ENCODE data around the gene POTEC.
"Not testable (repeated sequence)": the region's sequence is repeated elsewhere in the genome, so short reads cannot be mapped to it uniquely, and the experiment has no call there.

The POTEC gene

DNA sequence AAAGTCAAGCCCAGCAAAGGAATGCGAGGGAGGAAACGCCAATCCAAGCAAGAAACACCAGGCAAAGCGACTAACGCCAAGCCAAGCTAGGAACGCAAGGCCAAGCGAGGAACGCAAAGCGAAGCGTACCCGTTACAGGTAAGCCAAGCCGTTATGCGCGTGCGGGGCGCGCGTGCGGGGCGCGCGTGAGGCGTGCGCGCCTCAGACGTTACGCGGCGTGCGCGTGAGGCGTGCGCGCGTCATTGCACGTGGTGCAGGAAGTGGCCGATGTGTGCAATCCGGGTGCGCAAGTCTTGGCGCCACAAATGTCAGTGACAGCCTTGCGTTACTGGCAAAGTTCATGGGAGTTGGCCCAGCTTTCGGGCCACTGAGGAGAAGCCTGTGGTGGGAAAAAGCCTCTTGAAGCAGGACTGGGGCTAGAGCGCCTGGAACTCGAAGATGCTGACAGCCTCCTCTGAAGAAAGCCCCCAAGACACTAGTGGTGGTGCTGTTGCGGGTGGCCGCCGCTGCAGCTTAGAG, at the start of gene POTEC:
POTEC (minus strand) TSS at position 155 of the 519 bp plus-strand sequence. CDS start 454 bp downstream, outside the sequence.
- DNase-seq, result not testable (repeated sequence)

DNA sequence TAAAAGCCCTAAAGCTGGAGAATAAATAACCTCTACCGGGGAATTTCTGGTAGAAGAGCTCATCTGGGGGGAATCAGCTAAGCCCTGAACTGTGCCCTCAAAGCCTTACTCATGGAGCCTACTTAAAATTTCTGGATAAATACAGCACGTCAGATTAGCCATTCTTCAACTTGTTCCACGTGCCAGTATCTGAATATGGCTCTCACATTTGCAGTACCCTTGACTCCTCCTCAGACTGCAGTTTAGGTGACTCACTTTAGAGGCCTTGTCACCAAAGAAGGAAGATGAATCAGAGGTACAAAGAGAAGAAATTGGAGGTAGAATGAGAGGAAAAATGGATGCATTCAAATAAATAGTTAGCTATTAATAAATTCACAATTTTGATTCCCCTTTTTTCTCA, 34.6 kb upstream of the POTEC start:
- DNase-seq, result no peak

DNA sequence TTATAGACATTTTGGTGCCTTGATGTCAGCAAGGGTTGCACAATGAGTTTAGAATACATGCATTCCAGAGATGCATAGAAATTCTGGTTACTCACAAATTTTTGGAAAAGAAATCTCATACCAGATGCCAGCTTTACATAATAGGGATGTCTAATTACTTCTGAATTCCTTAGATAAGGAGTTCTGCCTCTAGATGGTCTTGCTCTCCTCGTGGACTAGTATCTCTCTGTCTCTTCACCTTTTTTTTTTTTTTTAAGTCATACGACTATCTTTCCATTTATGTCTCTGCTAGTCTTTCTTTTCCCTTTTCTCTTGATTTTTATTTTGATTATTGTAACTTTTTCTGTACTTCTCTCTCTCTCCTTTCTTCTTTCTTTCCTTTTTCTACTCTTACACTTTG, 16.1 kb upstream of the POTEC start:
- not testable (repeated sequence) for DNase-seq

DNA sequence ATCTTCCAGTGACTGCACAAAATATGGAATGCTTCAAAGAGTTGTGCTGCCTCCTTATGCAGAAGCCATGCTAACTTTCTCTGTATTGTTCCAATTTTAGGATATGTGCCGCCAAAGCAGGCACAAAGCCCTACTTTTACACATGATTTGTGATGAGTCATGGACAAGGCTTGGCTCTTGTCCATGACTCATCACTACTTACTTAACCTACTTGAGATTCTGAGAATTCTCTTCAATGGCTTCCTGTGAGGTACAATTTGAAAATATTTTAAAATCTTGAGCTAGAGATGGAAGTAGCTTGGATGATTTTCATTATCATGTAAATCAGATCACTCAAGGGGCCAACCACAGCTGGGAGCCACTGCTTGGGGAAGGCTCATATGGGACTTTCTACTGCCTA, 11.7 kb downstream of the POTEC start:
- DNase-seq, result not testable (repeated sequence)

DNA sequence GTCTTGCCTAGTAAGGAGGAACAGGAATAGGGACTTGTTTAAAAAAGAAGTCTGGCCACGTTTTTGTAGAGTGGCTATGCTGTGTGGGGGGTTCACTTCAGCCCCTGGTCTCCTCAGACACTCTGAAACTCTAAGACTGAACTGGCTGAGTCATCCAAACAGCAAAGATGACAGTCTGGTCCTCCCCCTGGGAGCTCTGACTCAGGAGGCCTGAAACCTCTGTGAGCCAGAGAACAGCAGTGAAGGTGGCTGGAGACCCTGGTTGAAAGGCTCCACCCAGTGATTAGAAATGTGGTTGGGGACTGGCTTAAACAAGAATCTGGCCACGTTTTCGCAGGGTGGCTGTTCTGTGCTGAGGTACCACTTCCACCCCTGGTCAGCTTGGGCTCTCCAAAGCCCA, 32.7 kb downstream of the POTEC start:
- not testable (repeated sequence) for DNase-seq

DNA sequence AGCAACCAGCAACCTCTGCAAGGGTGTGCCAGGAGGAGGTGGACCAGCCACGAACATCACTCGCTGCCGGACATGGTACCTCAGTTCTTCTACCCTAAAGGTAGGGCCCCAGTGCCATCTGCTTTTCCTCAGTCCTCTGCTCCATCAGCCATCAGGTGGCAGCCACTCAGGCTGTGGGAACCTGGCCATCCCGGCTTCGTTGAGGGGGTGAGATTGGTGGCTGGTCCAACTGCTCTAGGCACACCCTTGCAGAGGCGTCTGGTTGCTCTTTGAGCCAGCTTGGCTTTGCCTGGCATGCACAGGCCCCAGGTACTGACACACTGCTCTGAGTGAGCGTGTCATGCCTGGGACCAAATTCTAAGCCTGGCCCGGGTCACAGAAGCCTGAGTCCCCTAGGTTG, 39.7 kb downstream of the POTEC start:
- not testable (repeated sequence) for DNase-seq

DNA sequence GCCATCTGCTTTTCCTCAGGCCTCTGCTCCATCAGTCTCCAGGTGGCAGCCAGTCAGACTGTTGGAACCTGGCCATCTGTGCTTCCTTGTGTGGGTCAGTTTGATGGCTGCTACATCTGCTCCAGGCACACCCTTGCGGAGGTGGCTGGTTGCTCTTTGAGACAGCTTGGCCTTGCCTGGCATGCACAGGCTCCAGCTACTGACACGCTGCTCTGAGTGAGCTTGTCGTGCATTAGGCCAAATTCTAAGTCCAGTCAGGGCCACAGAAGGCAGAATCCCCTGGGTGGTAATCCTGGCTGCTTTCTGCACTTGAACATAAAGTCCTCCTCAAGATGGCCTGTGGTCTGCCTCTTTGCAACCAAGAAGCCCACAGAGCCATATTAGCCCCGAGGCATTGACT, 41.5 kb downstream of the POTEC start:
- not testable (repeated sequence) for DNase-seq

DNA sequence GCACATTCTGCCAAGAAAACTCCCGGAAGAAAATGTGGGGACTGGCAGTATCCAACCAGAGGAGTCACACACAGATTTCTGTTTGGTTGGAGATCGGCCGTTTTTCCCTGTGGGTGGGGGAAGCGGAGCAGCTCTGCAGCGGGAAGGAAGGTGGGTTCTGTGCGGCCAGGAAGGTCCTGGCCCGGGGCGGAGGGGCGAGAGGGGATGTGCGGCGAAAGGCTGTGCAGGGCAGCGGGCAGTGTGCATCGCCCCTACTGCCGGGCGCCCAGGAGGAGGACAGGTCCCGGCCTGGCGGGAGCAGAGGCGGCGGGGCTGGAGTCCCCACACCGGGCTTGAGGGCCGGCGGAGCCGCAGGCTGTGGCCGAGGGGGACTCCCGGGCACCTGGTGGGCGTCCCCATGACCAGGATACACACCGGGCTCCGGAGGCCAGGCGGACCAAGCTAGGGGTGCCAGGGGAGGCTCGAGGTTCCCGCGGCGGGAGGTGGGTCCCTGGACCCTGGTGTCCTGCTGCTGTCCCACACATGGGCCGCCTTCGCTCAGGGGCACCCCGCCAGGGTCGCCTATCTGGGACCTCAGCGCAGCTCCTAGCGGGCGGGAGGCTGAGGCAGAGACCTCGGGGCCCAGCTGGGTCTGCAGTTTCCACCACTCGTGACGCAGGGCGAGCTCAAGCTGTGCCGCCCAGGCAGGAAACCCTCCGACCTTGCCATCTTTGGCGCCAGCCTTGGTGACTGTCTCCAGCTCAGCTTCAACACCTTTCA, 54.0 kb downstream of the POTEC start:
- not testable (repeated sequence) for DNase-seq

DNA sequence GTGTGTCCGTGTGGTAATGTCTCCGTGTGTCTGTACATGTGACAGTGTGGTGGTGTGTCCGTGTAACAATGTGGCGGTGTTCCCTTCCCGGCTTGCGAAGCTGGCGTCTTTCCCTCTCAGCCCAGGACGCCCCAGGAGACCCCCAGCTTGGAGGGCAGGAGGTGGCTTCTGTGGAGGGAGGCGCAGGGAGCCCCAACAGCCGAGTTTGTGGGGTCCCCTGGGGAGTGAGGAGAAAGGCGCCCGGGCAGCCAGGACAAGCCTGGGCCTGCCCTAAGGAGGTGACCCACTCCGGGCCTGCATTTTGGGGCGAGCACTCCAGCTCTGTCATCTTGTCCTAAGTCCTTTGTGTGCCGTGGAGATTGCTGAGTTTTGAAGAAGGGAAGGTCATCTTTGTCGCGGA, 54.6 kb downstream of the POTEC start:
- not testable (repeated sequence) for DNase-seq

DNA sequence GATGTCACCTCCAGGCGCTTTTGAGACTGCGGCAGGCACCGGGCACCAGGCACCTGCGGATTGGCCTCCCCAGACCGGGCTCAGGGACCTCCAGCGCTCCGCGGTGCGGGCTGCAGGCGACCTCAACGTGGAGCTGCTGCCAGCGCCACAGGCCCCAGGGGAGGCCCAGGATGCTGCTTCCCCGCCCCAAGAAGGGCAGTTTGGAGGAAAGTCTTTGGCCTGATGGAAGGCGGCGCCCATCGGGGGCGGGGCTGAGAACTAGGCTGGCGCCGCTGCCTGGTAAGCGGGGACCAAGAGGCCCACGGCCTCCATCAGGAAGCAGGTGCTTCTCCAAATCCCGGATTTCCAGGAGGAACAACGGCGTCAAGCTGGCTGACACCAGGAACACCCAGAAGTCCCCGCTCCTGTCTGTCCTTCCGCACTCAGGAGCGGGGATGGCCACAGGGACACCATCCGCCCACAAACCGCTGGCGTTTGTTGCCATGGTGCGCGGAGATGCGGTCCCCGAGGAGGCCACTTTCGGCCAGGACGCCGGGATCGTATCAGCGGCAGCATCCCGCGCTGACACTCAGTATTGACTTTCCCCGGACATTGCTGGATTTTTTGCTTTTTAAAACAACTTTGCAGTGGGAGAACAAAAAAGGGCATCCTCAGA, 56.3 kb downstream of the POTEC start:
- DNase-seq, result not testable (repeated sequence)

DNA sequence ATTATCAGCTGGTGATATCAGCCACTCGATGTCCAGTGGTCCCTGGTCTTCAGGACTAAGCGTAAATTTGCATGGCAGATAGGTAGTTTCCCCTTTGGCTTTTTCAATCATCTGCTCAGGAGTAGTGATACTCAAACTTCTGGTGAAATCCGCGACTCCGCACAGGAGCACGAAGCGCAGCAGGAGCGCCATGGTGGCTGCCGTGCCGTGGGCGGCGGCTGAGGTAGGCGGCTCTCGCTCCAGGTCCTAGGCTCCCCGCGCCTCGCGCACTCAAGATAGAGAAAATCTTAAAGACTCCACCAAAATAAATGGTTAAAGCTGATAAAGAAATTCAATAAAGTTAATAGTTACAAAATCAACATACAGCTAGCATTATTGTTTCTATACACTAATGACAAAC, 64.3 kb downstream of the POTEC start:
- DNase-seq, result not testable (repeated sequence)

DNA sequence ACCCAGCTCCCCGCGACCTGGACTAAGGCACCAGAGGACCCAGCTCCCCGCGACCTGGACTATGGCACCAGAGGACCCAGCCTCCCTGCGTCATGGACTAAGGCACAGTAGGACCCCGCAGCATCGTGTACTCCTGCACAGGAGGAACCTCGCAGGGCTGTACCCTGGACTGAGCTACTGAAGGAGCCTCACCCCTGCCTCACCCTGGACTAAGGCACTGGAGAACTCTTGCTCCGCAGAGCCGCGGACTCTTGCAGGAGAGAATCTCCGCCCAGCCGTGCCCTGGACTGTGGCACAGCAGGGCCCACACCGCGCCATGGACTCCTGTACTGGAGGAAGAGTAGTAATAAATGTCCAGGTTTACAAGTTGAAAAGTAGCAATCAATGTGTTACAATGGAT, 67.9 kb downstream of the POTEC start:
- not testable (repeated sequence) for DNase-seq

DNA sequence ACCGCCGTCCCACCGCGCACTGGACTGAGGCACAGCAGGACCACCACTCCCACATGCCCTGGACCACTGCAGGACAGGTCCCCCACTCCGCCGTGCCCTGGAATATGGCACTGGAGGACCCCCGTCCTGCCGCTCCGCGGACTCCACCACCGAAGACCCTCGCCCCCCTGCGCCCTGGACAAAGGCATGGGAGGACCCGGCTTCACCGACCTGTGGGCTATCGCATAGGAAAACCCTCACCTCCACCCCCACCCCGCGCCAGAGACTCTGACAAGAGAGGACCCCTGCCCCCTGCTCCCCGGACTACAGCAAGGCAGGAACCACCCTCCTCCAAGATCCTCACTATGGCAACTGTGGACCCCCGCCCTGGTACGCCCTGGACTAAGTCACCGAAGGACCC, 68.6 kb downstream of the POTEC start:
- not testable (repeated sequence) for DNase-seq

DNA sequence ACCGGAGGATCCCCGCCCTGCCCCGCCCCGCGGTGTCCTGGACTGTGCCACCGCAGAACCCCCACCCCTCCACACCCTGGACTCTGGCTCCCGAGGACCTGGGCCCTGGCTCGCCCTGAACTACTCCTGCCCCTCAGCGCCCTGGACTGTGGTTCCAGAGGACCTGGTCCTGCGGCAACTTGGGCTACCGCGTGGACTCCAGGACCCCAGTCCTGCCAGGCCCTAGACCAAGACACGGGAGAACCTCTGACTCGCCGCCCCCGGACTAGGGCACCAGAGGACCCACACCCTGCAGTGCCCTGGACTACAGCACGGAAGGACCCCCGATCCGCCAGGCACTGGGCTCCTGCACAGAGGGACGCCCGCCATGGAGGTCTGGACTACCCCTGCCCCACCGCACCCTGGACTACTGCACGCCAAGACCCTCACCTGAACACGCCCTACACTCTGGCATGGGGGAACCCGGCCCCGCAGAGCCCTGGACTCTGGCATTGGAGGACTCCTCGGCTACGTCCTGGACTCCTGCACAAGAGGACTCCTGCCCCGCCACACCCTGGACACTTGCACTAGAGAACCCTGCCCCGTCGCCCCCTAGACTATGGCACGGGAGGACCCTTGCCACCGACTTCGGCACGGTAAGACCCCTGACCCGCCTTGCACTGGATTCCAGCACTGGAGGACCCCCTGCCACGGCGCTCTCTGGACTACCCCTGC, 69.2 kb downstream of the POTEC start:
- not testable (repeated sequence) for DNase-seq

DNA sequence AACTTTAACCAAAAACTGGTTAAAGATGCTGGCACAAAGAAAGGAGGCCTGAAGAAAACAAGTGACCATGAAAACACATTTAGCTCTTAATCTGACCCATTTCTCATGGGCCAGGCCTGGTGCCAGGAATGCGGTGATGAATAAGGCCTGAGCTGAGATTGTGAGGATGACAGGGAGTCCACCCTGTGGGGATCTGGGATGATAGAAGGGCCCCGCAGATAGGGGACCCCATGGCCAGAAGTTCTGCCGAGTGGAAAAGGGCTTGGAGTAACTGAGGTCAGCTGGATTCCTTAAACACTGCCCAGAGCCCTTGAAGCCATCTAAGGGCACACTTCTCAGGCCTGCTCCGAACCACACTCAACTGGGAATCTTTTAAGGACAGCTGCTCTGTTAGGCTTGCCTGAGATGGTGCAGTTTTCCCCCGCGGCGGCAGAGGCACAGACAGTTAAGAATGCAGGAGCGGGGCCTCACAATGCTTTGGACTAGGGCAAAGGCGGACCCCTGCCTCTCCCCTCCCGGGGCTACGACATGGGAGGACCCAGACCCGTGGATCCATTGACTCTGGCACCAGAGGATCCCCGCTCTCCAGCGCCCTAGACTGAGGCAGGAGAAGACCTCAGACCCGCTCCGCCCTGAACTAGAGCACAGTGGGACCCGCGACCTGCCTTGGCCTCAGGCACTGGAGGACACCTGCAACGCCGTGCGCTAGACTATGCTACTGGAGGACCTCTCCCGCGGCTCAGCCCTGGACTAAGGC, 70.0 kb downstream of the POTEC start:
- not testable (repeated sequence) for DNase-seq

DNA sequence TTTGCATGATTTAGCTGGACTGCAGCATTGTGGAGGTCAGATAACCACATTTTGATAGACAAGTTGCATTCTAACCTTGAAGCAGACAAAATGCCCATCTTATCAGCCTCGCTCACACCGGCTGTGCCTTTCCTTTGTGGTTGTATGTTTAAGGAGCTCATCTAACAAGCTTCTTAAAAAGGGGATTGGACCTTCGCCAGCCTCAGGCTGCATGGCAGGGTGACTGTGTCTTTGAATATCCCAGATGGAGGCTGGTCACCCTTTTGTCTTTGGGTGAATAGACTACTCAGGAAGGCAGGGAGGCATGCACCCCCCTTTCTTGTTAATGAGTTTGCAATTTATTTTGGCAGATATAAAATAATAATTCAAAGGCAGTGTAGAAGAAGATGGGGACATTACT, 72.1 kb downstream of the POTEC start:
- DNase-seq, result not testable (repeated sequence)

DNA sequence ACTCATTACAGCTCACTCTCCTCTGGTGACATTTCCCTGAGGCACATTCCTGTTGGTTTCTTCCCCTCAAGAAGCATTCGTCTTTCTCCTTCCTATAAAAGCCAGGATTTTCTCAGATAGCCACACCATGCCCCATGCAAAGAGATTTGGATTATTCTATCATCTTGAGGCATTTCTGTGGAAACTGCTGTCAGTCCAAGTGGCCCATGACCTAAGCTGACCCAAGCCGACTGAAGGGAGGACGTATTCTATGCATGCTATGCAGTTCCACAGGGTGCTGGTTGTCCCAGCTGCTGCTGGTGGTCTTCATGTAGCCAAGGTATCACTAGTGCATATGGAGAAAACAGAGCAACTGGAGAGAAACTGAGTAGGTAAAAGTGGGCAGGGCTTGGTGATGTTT, 73.0 kb downstream of the POTEC start:
- not testable (repeated sequence) for DNase-seq

DNA sequence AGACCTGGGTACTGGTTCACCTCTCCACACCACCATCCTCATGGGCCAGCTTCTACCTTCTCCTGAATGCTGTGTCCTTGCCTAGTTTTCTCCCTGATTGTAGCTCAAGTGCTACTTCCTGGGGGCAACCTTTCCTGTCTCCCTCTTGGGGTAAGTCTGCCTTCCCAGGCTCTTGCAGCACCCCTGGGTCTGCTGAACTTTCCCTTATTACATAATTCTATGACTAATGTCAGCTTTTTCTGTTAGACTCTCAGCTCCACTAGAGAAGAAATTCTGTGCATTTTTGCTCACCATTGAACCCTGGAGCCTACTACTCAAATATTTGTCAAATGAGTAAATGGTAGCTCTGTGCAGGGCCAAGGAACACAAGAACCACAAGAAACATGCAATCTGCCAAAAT, 73.4 kb downstream of the POTEC start:
- DNase-seq, result not testable (repeated sequence)

DNA sequence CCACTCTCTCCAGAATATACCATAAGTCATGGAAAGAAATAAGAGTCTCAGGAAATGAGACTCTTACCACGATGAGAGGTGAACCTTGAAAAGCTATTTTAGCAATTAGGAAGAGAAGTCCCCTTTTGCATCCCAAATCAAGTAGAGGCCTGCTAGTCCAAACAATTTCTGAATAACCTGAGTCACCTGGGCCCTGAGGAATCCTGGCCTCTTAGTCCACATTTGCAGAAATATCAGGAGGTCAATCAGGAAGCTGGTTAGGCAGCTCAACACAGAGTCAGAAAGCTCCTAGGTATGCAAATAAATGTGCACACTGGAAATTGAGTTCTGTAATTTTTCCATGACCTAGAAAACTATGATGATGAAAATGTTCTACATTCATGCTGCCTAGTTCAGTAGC, 77.4 kb downstream of the POTEC start:
- DNase-seq, result not testable (repeated sequence)
